ENCODE data around the gene WDFY4.

Gene WDFY4

GRCh38 chr10:48700493-48700892 lies 15.8 kb downstream of the WDFY4 start:
- DNase-seq (ENCODE audit: low read depth), result no peak

GRCh38 chr10:48701139-48701901 lies 16.6 kb downstream of the WDFY4 start:
- TF ChIP-seq, protein P1, sequence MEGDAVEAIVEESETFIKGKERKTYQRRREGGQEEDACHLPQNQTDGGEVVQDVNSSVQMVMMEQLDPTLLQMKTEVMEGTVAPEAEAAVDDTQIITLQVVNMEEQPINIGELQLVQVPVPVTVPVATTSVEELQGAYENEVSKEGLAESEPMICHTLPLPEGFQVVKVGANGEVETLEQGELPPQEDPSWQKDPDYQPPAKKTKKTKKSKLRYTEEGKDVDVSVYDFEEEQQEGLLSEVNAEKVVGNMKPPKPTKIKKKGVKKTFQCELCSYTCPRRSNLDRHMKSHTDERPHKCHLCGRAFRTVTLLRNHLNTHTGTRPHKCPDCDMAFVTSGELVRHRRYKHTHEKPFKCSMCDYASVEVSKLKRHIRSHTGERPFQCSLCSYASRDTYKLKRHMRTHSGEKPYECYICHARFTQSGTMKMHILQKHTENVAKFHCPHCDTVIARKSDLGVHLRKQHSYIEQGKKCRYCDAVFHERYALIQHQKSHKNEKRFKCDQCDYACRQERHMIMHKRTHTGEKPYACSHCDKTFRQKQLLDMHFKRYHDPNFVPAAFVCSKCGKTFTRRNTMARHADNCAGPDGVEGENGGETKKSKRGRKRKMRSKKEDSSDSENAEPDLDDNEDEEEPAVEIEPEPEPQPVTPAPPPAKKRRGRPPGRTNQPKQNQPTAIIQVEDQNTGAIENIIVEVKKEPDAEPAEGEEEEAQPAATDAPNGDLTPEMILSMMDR (conservative IDR thresholded peaks at IDR 0.05; ENCODE audit: low read depth, low read length), result no peak
- DNase-seq (ENCODE audit: low read depth), result no peak
- no peak overlapping the region for H3K4me3 ChIP-seq (ENCODE audit: low read length)

More at GRCh38 chr10:48700493-48700892, 15.8 kb downstream of the WDFY4 start:
- no peak overlapping the region for H3K4me3 ChIP-seq (ENCODE audit: low read length)
- TF ChIP-seq, protein P1 (conservative IDR thresholded peaks at IDR 0.05; ENCODE audit: low read depth, low read length), result no peak

DNA sequence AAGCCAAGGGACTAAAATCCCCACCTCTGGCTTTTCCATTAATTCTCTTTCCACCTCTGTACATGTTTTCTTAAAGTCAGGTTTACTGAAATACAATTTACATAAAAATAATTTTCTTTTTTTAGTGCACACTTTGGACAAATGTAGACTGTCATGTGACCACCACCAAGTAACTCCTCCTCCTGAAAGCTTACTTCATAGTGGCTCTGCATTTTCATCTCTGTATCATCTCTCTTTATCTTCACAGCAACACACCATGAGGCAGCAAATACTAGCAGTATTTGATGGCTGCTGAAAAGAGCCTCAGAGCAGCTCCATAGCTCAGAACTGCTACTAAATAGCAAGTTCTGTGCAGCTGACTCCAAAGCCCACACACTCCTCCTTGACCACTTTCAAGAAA lies 17.3 kb downstream of the WDFY4 start:
- no peak for DNase-seq (ENCODE audit: low read depth)
- no peak overlapping the region for H3K4me3 ChIP-seq (ENCODE audit: low read length)
- TF ChIP-seq, protein P1 (conservative IDR thresholded peaks at IDR 0.05; ENCODE audit: low read depth, low read length), result no peak

DNA sequence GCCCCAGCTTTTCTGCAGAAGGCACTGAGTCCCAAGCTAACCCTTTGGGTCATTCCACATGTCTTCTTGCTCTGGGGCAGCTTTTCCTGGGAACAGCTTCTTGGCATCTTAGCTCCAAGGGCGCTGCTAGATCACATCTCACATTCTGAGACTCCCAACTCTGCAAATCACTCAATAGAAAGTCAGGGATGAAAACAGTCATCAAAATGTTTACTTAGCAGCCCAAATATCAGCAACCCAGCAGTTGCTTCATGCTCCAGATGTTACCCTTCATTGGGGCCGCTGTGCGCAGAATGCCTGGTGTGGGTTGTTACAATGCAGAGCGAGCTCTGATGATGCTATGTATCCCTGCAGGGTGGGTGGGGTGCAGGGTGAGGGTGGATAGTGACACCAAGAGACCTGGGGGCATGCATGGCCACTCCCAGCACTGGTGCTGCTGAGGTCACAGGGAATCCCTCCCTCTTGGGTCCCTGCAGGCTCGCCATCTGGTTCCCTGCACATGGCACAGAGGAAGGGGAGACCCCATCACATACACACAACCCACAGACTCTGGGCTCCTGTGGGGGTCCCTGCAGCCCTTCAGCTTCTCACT lies 19.0 kb downstream of the WDFY4 start:
- TF ChIP-seq, protein P1 (conservative IDR thresholded peaks at IDR 0.05; ENCODE audit: low read depth, low read length), result no peak
- H3K4me3 ChIP-seq (ENCODE audit: low read length), result no peak overlapping the region
- DNase-seq (ENCODE audit: low read depth), result no peak

DNA sequence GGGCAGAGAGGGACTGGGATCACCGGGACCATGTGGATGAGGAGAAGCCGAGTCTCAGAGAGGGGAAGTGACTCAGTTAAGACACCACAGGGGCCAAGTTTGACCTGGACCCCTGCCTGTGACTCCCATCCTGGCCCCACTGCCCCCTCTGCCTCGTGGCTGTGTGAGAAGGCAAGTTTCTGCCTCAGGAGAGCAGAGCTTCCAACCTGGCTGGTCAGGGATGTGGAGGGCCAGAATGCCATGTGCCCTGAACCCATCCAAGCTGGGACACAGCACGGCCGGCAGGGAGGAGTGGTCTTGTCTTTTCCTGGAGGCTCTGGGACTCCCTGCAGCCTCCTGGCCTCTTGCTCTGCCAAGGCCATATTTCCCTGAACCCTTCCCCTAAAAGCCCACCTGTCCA lies 19.5 kb downstream of the WDFY4 start:
- TF ChIP-seq, protein P1 (conservative IDR thresholded peaks at IDR 0.05; ENCODE audit: low read depth, low read length), result no peak
- DNase-seq (ENCODE audit: low read depth), result no peak
- no peak overlapping the region for H3K4me3 ChIP-seq (ENCODE audit: low read length)

DNA sequence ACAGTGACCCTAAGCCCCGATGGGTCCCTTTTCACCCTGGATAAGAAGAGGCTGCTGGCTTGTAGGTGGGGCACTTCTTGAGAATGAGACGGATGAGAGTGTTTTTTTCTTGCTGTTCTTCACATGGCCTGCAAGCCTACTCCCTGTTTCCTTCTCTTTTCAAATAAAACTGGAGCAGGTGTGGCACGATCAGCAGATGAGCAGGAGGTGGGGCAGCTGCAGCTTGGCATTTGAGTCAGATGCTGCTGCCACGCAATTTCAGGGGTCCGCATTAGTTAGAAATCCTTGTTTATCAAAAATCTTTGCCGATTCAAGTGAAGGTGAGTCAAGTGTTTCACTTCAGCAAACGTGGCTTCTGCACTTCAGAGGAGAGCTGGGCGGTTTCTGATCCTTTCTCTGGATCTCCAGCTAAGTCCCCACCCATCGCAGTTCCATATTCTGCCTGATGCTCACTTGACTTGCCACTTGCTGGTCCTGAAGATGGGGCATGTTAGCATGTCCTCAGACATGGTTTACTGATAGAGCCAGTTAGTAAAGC lies 20.8 kb downstream of the WDFY4 start:
- TF ChIP-seq, protein P1 (conservative IDR thresholded peaks at IDR 0.05; ENCODE audit: low read depth, low read length), result no peak
- H3K4me3 ChIP-seq (ENCODE audit: low read length), result no peak overlapping the region
- DNase-seq (ENCODE audit: low read depth), result no peak

All from retinal pigment epithelial cell (primary cell).